DOHH2 (cell line): ENCODE data around the gene TMEM269.

Experiments
- CTCF ChIP-seq: fragments of 200-600 bp; sonication (generic); IDR thresholded peaks from one replicate; pipeline ENCODE4 v1.5.1; 2014; ENCODE audit warnings: antibody characterized with exemption, mild to moderate bottlenecking, low read depth, low read length; ENCODE audit not compliant: poor library complexity, severe bottlenecking
- EZH2phosphoT487 ChIP-seq: fragments of 200-600 bp; sonication (generic); IDR thresholded peaks from 2 replicates; pipeline ENCODE4 v1.6.1; 2017; ENCODE audit warnings: borderline replicate concordance, mild to moderate bottlenecking, antibody characterized with exemption, low read length, moderate library complexity, mixed read lengths

GRCh38 chr1:42753070-42753469, 31.7 kb upstream of the TMEM269 start:
- TF ChIP-seq CTCF (no peak), EZH2phosphoT487 (no peak)
